HCT116 (cell line): ENCODE results near the gene PRR35. TPM values are rescaled to one million over a fixed set of nuclear protein-coding genes. Genes with fewer than 3 reads are reported as not detected.

ENCODE experiments used
- ATAC-seq: fragments of 200-7000 bp; cut with Tn5 transposase; 2 replicates; pipeline ENCODE4 v1.9.1; 2020; ENCODE audit warnings: mild to moderate bottlenecking, moderate library complexity
- BruUV-seq: library from RNA; stranded (reverse); fragments of 400-500 nt; replicated peaks from 2 replicates; lab custom pipeline; 2021; lab: Mats Ljungman, UMichigan
- CTCF ChIA-PET: fragments of 300-600 bp; sonication (Branson Sonifier 250); formaldehyde crosslinking; loops from one replicate; lab custom pipeline; 2021; ENCODE audit warnings: antibody characterized with exemption; lab: Charles Lee
- POLR2A ChIA-PET: fragments of 300-600, 350-600 bp; sonication (Branson Sonifier 250); formaldehyde crosslinking; loops from one replicate; lab custom pipeline; 2021; ENCODE audit warnings: antibody characterized with exemption; lab: Charles Lee
- RAD21 ChIA-PET, 2 experiments: fragments of 300-600 bp; sonication (Branson Sonifier 250); formaldehyde crosslinking; loops; one replicate each; lab custom pipeline; 2023; ENCODE audit warnings: low total read pairs in 2 of 2; ENCODE audit not compliant: uncharacterized antibody in 2 of 2, unreplicated experiment in 2 of 2, low non-redundant PET in 1 of 2; lab: Charles Lee
- DNase-seq: peaks from one replicate; pipeline ENCODE4 v3.0.0-alpha.2; 2010; ENCODE audit warnings: low read depth, low spot score
- H2AFZ ChIP-seq: fragments of 200-600 bp; shearing (Covaris generic), sonication (generic); 2 replicates; pipeline ENCODE4 v1.6.1; 2017; ENCODE audit warnings: low read depth, mixed run types, mixed read lengths, antibody characterized with exemption, low read length; ENCODE audit not compliant: poor library complexity, severe bottlenecking
- H3K27ac ChIP-seq: 2 replicates; pipeline ENCODE4 v1.5.1; 2012; ENCODE audit warnings: low read depth, low read length
- H3K27me3 ChIP-seq: fragments of 200-600 bp; sonication (generic); 2 replicates; pipeline ENCODE4 v1.6.1; 2016; ENCODE audit warnings: mixed run types, low read length, mixed read lengths; ENCODE audit not compliant: insufficient read depth
- H3K36me3 ChIP-seq, 2 experiments: fragments of 200-500 bp in 1 of 2; fragments of 200-600 bp in 1 of 2; sonication (Bioruptor generic) in 1 of 2; sonication (generic) in 1 of 2; 2 replicates each; pipeline versions ENCODE4 v1.5.1 to v1.6.1; 2014 to 2016; ENCODE audit warnings: low read length in 2 of 2, inconsistent platforms in 1 of 2, mixed read lengths in 1 of 2, mixed run types in 1 of 2; ENCODE audit not compliant: insufficient read depth in 2 of 2, control insufficient read depth in 1 of 2
- H3K4me1 ChIP-seq, 2 experiments: fragments of 200-600 bp in 1 of 2; sonication (generic) in 1 of 2; 2 replicates each; pipeline versions ENCODE4 v1.5.1 to v1.6.1; 2012 to 2017; ENCODE audit warnings: low read length in 2 of 2, inconsistent platforms in 1 of 2, mild to moderate bottlenecking in 1 of 2, mixed read lengths in 1 of 2, mixed run types in 1 of 2, moderate library complexity in 1 of 2; ENCODE audit not compliant: insufficient read depth in 2 of 2, control insufficient read depth in 1 of 2
- H3K4me2 ChIP-seq: fragments of 200-600 bp; sonication (generic); 2 replicates; pipeline ENCODE4 v1.6.1; 2017; ENCODE audit warnings: mixed run types, low read length, mixed read lengths
- H3K4me3 ChIP-seq, 2 experiments: fragments of 200-600 bp in 1 of 2; sonication (generic) in 1 of 2; replicated peaks in 1 of 2; 2 replicates each; pipeline ENCODE4 v1.5.1; 2011 to 2016; ENCODE audit warnings: low read length in 2 of 2, control low read depth in 1 of 2, low read depth in 1 of 2, mild to moderate bottlenecking in 1 of 2, mixed read lengths in 1 of 2, mixed run types in 1 of 2
- H3K79me2 ChIP-seq: fragments of 200-600 bp; sonication (generic); 2 replicates; pipeline ENCODE4 v1.6.1; 2017; ENCODE audit warnings: mild to moderate bottlenecking, mixed run types, low read length, moderate library complexity, mixed read lengths; ENCODE audit not compliant: insufficient read depth
- H3K9ac ChIP-seq: fragments of 200-600 bp; sonication (generic); 2 replicates; pipeline ENCODE4 v1.6.1; 2016; ENCODE audit warnings: low read length, mixed read lengths
- H3K9me2 ChIP-seq: fragments of 200-600 bp; sonication (generic), shearing (Covaris generic); 2 replicates; pipeline ENCODE4 v1.6.1; 2017; ENCODE audit warnings: mixed run types, mild to moderate bottlenecking, moderate library complexity; ENCODE audit not compliant: insufficient read depth
- H3K9me3 ChIP-seq, 2 experiments: fragments of 200-500 bp in 1 of 2; fragments of 200-600 bp in 1 of 2; sonication (Bioruptor generic) in 1 of 2; sonication (generic) in 1 of 2; 2 replicates each; pipeline ENCODE4 v1.6.1; 2014 to 2017; ENCODE audit warnings: low read length in 2 of 2, mixed read lengths in 2 of 2, inconsistent platforms in 1 of 2, low read depth in 1 of 2, mild to moderate bottlenecking in 1 of 2, mixed run types in 1 of 2, moderate library complexity in 1 of 2; ENCODE audit not compliant: control insufficient read depth in 1 of 2, insufficient read depth in 1 of 2
- H4K20me1 ChIP-seq: fragments of 200-600 bp; sonication (generic), shearing (Covaris generic); 2 replicates; pipeline ENCODE4 v1.6.1; 2017; ENCODE audit warnings: mixed run types, mild to moderate bottlenecking, moderate library complexity; ENCODE audit not compliant: insufficient read depth
- CBX3 ChIP-seq: IDR thresholded peaks from 2 replicates; pipeline ENCODE4 v1.6.1; 2012; ENCODE audit warnings: low read depth
- EGR1 ChIP-seq: IDR thresholded peaks from 2 replicates; pipeline ENCODE4 v1.6.1; 2012; ENCODE audit warnings: low read depth
- ELF1 ChIP-seq: IDR thresholded peaks from 2 replicates; pipeline ENCODE4 v1.6.1; 2012; ENCODE audit warnings: low read depth, borderline replicate concordance
- EZH2 ChIP-seq: fragments of 200-600 bp; sonication (generic); IDR thresholded peaks from 2 replicates; pipeline ENCODE4 v1.6.1; 2017; ENCODE audit warnings: antibody characterized with exemption, mixed run types
- EZH2phosphoT487 ChIP-seq: fragments of 200-600 bp; IDR thresholded peaks from 2 replicates; pipeline ENCODE4 v1.6.1; 2018; ENCODE audit warnings: antibody characterized with exemption, borderline replicate concordance
- FOSL1 ChIP-seq: IDR thresholded peaks from 2 replicates; pipeline ENCODE4 v1.6.1; 2012; ENCODE audit warnings: low read depth
- POLR2A ChIP-seq: IDR thresholded peaks from 2 replicates; pipeline ENCODE4 v1.7.0; 2011; ENCODE audit warnings: borderline replicate concordance; ENCODE audit not compliant: insufficient read depth, insufficient read length; ENCODE audit errors: extremely low read depth
- RAD21 ChIP-seq: IDR thresholded peaks from 2 replicates; pipeline ENCODE4 v1.6.1; 2012; ENCODE audit warnings: low read depth, mild to moderate bottlenecking
- TCF7L2 ChIP-seq: IDR thresholded peaks from 2 replicates; pipeline ENCODE4 v1.7.0; 2011; ENCODE audit warnings: borderline replicate concordance, inconsistent platforms; ENCODE audit not compliant: insufficient read depth, insufficient read length; ENCODE audit errors: extremely low read depth
- YY1 ChIP-seq: IDR thresholded peaks from 2 replicates; pipeline ENCODE4 v1.6.1; 2011; ENCODE audit warnings: low read length, low read depth, moderate library complexity, mild to moderate bottlenecking; ENCODE audit not compliant: insufficient replicate concordance; ENCODE audit errors: extremely low read depth
- ZFX ChIP-seq: fragments of 450-650 bp; IDR thresholded peaks from 2 replicates; pipeline ENCODE4 v1.6.1; 2017
- intact Hi-C: fragments of 100-400 bp; cut with micrococcal nuclease; formaldehyde crosslinking; loops from 2 replicates; pipeline ENCODE4 v1.10.0; 2022
- total RNA-seq: library from RNA; stranded (reverse); gene quantifications from one replicate; pipeline ENCODE4 v1.2.1, GENCODE V29; 2021; ENCODE audit not compliant: unreplicated experiment
- TF ChIP-seq, protein P1 (sequence below): IDR thresholded peaks from 2 replicates; pipeline ENCODE4 v1.6.1; 2011; ENCODE audit warnings: mild to moderate bottlenecking, low read length, moderate library complexity; ENCODE audit not compliant: insufficient replicate concordance; ENCODE audit errors: extremely low read depth
- TF ChIP-seq, protein P2 (sequence below): IDR thresholded peaks from 2 replicates; pipeline ENCODE4 v1.6.1; 2012
- TF ChIP-seq, protein P3 (sequence below): IDR thresholded peaks from 2 replicates; pipeline ENCODE4 v1.6.1; 2012
- TF ChIP-seq, protein P4 (sequence below): IDR thresholded peaks from 2 replicates; pipeline ENCODE4 v1.6.1; 2012; ENCODE audit warnings: low read depth
- TF ChIP-seq, protein P5 (sequence below), 3 experiments: fragments of 200-600 bp in 1 of 3; sonication (generic) in 1 of 3; IDR thresholded peaks in 2 of 3; conservative IDR thresholded peaks in 1 of 3; 2 replicates each; pipeline ENCODE4 v1.5.1; 2012 to 2017; ENCODE audit warnings: low read depth in 2 of 3, low read length in 2 of 3, antibody characterized with exemption in 1 of 3, borderline replicate concordance in 1 of 3, control low read depth in 1 of 3, mild to moderate bottlenecking in 1 of 3, mixed read lengths in 1 of 3, mixed run types in 1 of 3, moderate library complexity in 1 of 3; ENCODE audit not compliant: insufficient read depth in 1 of 3

The PRR35 gene
- total RNA-seq, 1 experiment from 2014 or later = not detected

DNA sequence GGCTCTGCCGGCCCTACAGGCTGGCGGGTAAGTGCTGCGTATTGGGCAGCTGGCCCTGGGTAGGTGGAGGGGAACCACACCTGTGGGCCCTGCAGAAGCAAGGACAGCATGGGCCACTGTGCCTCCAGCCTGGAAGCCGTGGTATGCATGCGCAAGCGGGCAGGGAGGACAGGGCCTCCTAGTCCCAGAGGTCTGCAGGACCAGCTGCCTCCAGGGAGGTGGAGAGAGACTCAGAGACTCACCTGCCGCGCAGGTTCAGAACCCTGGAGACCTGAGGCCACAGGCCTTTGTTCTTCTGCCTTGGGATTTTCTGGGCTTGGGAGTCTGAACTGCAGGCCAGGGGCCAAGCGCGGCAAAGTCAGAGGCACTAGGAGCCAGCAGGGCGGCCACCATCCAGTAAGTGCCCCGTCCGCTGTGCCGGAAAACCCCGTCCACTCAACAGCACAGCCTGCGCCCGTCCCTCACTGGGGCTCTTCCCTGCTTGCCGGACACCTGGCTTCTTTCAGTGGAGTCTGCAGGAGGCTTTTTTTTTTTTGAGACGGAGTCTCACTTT is 20.8 kb downstream of the PRR35 start:
- TF ChIP-seq, protein P1, sequence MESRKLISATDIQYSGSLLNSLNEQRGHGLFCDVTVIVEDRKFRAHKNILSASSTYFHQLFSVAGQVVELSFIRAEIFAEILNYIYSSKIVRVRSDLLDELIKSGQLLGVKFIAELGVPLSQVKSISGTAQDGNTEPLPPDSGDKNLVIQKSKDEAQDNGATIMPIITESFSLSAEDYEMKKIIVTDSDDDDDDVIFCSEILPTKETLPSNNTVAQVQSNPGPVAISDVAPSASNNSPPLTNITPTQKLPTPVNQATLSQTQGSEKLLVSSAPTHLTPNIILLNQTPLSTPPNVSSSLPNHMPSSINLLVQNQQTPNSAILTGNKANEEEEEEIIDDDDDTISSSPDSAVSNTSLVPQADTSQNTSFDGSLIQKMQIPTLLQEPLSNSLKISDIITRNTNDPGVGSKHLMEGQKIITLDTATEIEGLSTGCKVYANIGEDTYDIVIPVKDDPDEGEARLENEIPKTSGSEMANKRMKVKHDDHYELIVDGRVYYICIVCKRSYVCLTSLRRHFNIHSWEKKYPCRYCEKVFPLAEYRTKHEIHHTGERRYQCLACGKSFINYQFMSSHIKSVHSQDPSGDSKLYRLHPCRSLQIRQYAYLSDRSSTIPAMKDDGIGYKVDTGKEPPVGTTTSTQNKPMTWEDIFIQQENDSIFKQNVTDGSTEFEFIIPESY = no peak
- TF ChIP-seq, protein P2, sequence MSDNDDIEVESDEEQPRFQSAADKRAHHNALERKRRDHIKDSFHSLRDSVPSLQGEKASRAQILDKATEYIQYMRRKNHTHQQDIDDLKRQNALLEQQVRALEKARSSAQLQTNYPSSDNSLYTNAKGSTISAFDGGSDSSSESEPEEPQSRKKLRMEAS = no peak
- TF ChIP-seq FOSL1 (no peak), POLR2A (no peak), TCF7L2 (no peak), EZH2 (no peak), EGR1 (no peak), EZH2phosphoT487 (no peak), ELF1 (no peak), RAD21 (no peak), ZFX (no peak), CBX3 (no peak), YY1 (no peak)
- TF ChIP-seq, protein P3, sequence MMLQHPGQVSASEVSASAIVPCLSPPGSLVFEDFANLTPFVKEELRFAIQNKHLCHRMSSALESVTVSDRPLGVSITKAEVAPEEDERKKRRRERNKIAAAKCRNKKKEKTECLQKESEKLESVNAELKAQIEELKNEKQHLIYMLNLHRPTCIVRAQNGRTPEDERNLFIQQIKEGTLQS = no peak
- TF ChIP-seq, protein P4, sequence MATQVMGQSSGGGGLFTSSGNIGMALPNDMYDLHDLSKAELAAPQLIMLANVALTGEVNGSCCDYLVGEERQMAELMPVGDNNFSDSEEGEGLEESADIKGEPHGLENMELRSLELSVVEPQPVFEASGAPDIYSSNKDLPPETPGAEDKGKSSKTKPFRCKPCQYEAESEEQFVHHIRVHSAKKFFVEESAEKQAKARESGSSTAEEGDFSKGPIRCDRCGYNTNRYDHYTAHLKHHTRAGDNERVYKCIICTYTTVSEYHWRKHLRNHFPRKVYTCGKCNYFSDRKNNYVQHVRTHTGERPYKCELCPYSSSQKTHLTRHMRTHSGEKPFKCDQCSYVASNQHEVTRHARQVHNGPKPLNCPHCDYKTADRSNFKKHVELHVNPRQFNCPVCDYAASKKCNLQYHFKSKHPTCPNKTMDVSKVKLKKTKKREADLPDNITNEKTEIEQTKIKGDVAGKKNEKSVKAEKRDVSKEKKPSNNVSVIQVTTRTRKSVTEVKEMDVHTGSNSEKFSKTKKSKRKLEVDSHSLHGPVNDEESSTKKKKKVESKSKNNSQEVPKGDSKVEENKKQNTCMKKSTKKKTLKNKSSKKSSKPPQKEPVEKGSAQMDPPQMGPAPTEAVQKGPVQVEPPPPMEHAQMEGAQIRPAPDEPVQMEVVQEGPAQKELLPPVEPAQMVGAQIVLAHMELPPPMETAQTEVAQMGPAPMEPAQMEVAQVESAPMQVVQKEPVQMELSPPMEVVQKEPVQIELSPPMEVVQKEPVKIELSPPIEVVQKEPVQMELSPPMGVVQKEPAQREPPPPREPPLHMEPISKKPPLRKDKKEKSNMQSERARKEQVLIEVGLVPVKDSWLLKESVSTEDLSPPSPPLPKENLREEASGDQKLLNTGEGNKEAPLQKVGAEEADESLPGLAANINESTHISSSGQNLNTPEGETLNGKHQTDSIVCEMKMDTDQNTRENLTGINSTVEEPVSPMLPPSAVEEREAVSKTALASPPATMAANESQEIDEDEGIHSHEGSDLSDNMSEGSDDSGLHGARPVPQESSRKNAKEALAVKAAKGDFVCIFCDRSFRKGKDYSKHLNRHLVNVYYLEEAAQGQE = no peak
- TF ChIP-seq, protein P5, sequence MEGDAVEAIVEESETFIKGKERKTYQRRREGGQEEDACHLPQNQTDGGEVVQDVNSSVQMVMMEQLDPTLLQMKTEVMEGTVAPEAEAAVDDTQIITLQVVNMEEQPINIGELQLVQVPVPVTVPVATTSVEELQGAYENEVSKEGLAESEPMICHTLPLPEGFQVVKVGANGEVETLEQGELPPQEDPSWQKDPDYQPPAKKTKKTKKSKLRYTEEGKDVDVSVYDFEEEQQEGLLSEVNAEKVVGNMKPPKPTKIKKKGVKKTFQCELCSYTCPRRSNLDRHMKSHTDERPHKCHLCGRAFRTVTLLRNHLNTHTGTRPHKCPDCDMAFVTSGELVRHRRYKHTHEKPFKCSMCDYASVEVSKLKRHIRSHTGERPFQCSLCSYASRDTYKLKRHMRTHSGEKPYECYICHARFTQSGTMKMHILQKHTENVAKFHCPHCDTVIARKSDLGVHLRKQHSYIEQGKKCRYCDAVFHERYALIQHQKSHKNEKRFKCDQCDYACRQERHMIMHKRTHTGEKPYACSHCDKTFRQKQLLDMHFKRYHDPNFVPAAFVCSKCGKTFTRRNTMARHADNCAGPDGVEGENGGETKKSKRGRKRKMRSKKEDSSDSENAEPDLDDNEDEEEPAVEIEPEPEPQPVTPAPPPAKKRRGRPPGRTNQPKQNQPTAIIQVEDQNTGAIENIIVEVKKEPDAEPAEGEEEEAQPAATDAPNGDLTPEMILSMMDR (IDR thresholded peaks at IDR 0.05 in 2 of 3, conservative IDR thresholded peaks at IDR 0.05 in 1 of 3; ENCODE audit: borderline replicate concordance in 1 of 3, insufficient read depth in 1 of 3, low read depth in 2 of 3, low read length in 2 of 3) = no peak
- TF ChIP-seq, all 23 proteins: peak for 0
- no peak overlapping the region for H3K4me2 ChIP-seq
- H4K20me1 ChIP-seq = no peaks in the 10 kb centered on the region
- POLR2A ChIA-PET = no interaction called here
- RAD21 ChIA-PET = no interaction called here
- ATAC-seq = no peak
- no peak overlapping the region for H3K4me3 ChIP-seq
- no peak overlapping the region for H3K9ac ChIP-seq
- no peak for DNase-seq
- H3K36me3 ChIP-seq = no peaks in the 10 kb centered on the region
- intact Hi-C loops = no loop called here
- H3K79me2 ChIP-seq = no peaks in the 10 kb centered on the region
- no peak overlapping the region for H3K27ac ChIP-seq
- no TSS peak for BruUV-seq
- CTCF ChIA-PET = interaction anchor here (0.6 to 0.7 kb wide), 2 partner anchors 75 to 302 kb away, joined by 3 to 5 read pairs; no protein-coding TSS in a partner anchor
- H3K4me1 ChIP-seq = peaks cover 2 to 6% of the 10 kb centered on the region in 2 experiments; a peak in 2 of 4 replicates
- H3K9me3 ChIP-seq = no peaks in the 10 kb centered on the region
- no peaks in the 10 kb centered on the region for H3K9me2 ChIP-seq
- no peak overlapping the region for H2AFZ ChIP-seq
- no peaks in the 10 kb centered on the region for H3K27me3 ChIP-seq
